Activated gamma-delta T cell treated with Interleukin-2 at 50 U/mL for 16 hours (primary cell): Measurements from ENCODE around the gene COX5A.
"Not testable (repeated sequence)": the region's sequence is repeated elsewhere in the genome, so short reads cannot be mapped to it uniquely, and the experiment has no call there.

Experiments used
- DNase-seq: peaks from one replicate; pipeline ENCODE4 v3.0.0-alpha.2; 2020

The COX5A gene

GRCh38 chr15:74896316-74896715 lies 41.6 kb downstream of the COX5A start:
- no peak for DNase-seq

- no peak for DNase-seq
Observed at GRCh38 chr15:74895830-74896229, 42.0 kb downstream of the COX5A start.

GRCh38 chr15:74894383-74894782 lies 43.5 kb downstream of the COX5A start:
- not testable (repeated sequence) for DNase-seq

- peak; percentile 33 for DNase-seq
Observed at GRCh38 chr15:74893627-74894026, 44.2 kb downstream of the COX5A start.

GRCh38 chr15:74892931-74893330 lies 44.9 kb downstream of the COX5A start:
- DNase-seq: no peak

GRCh38 chr15:74892313-74892712 lies 45.6 kb downstream of the COX5A start:
- no peak for DNase-seq

GRCh38 chr15:74891469-74891868 lies 46.4 kb downstream of the COX5A start:
- no peak for DNase-seq

- DNase-seq: no peak
Observed at GRCh38 chr15:74890665-74890960, 47.3 kb downstream of the COX5A start.

- DNase-seq: peak; percentile 79
Observed at GRCh38 chr15:74889883-74890664, 47.8 kb downstream of the COX5A start, which contains the start of gene MPI. Gene MPI, plus strand, starts transcription at chr15:74890042. Its CDS starts 32 bp downstream, at chr15:74890074.

GRCh38 chr15:74889390-74889882 lies 48.4 kb downstream of the COX5A start:
- DNase-seq: no peak

- DNase-seq: no peak
Observed at GRCh38 chr15:74888716-74889115, 49.2 kb downstream of the COX5A start.

- not testable (repeated sequence) for DNase-seq
Observed at GRCh38 chr15:74887537-74888193, 50.2 kb downstream of the COX5A start.

GRCh38 chr15:74885461-74885860 lies 52.4 kb downstream of the COX5A start:
- no peak for DNase-seq

GRCh38 chr15:74884428-74885223 lies 53.2 kb downstream of the COX5A start:
- DNase-seq: no peak

- no peak for DNase-seq
Observed at GRCh38 chr15:74882528-74882927, 55.3 kb downstream of the COX5A start.

GRCh38 chr15:74878273-74878672 lies 59.6 kb downstream of the COX5A start:
- DNase-seq: no peak

GRCh38 chr15:74873756-74874424 lies 64.0 kb downstream of the COX5A start:
- no peak for DNase-seq

GRCh38 chr15:74873036-74873755 lies 64.7 kb downstream of the COX5A start, which contains the start of gene SCAMP2:
Gene SCAMP2, minus strand, starts transcription at chr15:74873365. Its CDS starts 110 bp downstream, at chr15:74873255.
- DNase-seq: peak; percentile 90

- DNase-seq: no peak
Observed at GRCh38 chr15:74872702-74873035, 65.2 kb downstream of the COX5A start.

GRCh38 chr15:74870436-74871215 lies 67.2 kb downstream of the COX5A start:
- no peak for DNase-seq
